GM19023 (cell line): Measurements from ENCODE around the gene PPM1D.
A peak's percentile ranks its signal among the peaks of the same experiment; 100 is the strongest.
"Not testable (repeated sequence)": the region's sequence is repeated elsewhere in the genome, so short reads cannot be mapped to it uniquely, and the experiment has no call there.

Experiments used
- ATAC-seq: cut with Tn5 transposase; IDR thresholded peaks from one replicate; pipeline ENCODE4 v1.9.1; 2021; ENCODE audit warnings: mild to moderate bottlenecking, moderate library complexity; ENCODE audit not compliant: unreplicated experiment

The PPM1D gene

DNA sequence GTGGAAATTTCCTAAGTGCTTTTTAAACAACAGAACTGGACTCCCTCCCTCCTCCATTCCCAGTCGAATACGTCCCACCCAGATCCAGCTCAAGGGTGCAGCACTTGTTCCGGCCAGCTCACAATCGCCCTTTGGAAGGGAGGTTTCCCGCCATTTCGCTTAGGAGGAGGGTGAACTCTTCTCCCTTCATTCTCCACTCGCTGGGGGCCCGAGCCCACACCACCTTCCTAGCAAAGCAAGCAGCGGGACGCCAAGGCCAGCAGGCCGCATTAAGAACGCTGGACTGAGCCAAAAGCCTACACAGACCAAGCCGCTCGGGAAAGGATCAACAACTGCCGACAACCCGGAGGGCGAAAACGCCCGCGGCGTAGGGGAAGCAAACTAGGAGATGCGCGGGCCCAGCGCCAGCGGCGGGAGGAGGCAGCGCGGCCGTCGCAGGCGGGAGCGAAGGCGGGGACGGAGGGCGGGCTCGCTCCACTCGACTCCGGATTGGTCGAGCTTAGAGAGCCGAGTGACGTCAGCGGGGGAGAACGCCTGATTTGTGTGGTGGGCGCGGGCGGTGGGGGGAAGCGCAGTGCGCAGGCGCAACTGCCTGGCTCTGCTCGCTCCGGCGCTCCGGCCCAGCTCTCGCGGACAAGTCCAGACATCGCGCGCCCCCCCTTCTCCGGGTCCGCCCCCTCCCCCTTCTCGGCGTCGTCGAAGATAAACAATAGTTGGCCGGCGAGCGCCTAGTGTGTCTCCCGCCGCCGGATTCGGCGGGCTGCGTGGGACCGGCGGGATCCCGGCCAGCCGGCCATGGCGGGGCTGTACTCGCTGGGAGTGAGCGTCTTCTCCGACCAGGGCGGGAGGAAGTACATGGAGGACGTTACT is at the start of gene PPM1D:
Gene PPM1D (plus strand): TSS at position 574 of the 870 bp plus-strand sequence. CDS start 222 bp downstream, at position 796.
- peak; percentile 88 for ATAC-seq

DNA sequence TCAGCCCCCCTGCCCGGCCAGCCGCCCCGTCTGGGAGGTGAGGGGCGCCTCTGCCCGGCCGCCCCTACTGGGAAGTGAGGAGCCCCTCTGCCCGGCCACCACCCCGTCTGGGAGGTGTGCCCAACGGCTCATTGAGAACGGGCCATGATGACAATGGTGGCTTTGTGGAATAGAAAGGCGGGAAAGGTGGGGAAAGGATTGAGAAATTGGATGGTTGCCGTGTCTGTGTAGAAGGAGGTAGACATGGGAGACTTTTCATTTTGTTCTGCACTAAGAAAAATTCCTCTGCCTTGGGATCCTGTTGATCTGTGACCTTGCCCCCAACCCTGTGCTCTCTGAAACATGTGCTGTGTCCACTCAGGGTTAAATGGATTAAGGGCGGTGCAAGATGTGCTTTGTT is 47.7 kb upstream of the PPM1D start:
- not testable (repeated sequence) for ATAC-seq

DNA sequence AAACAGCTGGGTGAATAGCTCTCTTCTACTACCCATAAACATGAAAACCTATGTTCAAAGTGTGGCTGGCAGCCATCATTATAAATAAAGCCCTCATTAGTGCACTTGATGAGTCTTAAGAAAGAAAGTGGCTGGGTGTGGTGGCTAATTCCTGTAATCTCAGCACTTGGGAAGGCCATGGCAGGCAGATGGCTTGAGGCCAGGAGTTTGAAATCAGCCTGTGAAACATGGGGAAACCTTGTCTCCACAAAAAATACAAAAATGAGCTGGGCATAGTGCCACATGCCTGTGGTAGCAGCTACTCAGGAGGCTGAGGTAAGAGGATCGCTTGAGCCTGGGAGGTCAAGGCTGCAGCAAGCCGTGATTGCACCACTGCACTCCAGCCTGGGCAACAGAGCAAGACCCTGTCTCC is 45.6 kb upstream of the PPM1D start:
- ATAC-seq = no peak

- no peak for ATAC-seq
These were observed 44.2 kb upstream of the PPM1D start for GRCh38 chr17:60555786-60556185.

DNA sequence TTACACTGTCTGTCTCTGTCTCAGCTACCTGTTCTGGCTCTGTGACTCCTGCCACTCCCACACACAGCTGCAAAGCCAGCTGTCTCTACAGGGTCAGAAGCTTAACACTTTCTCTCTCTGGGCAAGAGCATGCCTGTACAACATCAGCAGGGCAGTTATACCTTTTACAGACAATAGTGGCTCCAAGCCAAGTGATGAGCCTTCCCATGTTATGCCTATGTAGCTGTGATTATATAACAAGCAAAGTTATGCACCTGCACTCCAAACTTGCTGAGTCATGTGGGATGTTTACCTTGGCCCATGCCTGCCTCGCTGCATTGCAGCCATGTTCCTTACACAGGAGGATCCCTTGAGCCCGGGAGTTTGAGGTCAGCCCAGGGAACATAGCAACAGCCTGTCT is 42.2 kb upstream of the PPM1D start:
- ATAC-seq = no peak

DNA sequence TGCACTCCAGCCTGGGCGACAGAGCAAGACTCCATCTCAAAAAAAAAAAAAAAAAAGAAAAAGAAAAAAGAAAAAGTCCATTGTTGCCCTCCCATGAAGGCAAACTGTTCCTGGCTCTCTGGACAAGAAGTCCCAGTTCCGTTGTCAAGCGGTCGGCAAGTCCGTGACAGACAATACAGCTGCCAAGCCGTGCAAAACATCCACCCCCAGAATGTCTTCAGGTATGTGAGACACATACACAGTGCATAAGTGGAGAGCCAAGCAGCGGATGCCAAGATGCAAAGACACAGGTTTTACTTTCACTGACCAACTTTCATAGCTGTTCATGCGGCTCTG is 40.4 kb upstream of the PPM1D start:
- no peak for ATAC-seq

- no peak for ATAC-seq
These were observed 39.8 kb upstream of the PPM1D start for GRCh38 chr17:60559995-60560859.

GRCh38 chr17:60560860-60561257 is 39.1 kb upstream of the PPM1D start:
- no peak for ATAC-seq

- no peak for ATAC-seq
These were observed 37.6 kb upstream of the PPM1D start for GRCh38 chr17:60562421-60562820.

DNA sequence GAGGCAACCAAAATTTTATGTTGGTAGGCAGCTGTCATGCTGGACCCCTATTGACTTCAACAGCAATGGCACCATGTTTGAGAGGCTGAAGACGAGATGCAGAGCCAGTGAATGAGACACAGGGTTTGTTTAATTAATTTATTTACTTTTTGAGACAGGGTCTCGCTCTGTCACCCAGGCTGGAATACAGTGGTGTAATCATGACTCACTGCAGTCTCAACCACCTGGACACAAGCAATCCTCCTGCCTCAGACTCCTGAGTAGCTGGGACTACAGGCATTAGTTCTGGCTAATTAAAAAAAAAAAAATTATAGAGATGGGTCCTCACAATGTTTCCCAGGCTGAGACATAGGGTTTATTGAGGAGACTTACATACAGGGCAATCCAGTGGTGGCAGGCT is 36.2 kb upstream of the PPM1D start:
- no peak for ATAC-seq

DNA sequence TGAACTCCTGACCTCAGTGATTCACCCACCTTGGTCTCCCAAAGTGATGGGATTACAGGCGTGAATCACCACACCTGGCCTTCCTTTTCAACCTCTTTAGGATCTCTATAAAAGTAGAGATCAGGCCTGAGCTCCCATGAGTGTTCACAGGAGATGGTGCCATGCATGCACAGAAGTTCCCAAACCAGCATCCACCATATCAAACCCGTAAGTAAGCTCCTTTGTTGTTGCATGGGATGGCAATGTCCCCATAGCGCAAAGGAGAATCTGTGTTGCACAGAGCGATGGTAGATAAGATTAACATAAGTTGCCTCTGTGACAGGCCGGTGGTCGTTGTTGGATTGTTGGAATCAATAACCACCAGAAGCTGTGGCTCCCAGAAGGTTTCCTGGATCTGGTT is 34.8 kb upstream of the PPM1D start:
- no peak for ATAC-seq

GRCh38 chr17:60573236-60574051 is 26.5 kb upstream of the PPM1D start:
- ATAC-seq = no peak

- ATAC-seq = no peak
These were observed 22.7 kb upstream of the PPM1D start for GRCh38 chr17:60577147-60577915.

- ATAC-seq = no peak
These were observed 20.9 kb upstream of the PPM1D start for GRCh38 chr17:60579090-60579489.

DNA sequence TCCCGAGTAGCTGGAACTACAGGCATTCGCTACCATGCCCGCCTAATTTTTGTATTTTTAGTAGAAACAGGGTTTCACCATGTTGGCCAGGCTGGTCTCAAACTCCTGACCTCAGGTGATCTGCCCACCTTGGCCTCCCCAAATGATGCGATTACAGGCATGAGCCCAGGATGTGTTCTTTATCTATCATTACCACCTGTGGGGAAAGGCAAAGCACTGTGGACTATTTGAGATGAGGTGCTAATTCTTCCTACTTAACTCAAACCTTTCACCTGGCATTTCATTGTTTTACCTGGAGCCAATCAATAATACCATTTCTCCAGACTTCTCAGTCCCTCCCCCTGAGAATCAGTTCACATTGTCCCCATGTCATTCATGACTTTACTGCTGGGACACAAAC is 20.4 kb upstream of the PPM1D start:
- no peak for ATAC-seq

GRCh38 chr17:60583008-60583407 is 17.0 kb upstream of the PPM1D start:
- ATAC-seq = no peak

GRCh38 chr17:60585887-60586286 is 14.1 kb upstream of the PPM1D start:
- ATAC-seq = no peak

DNA sequence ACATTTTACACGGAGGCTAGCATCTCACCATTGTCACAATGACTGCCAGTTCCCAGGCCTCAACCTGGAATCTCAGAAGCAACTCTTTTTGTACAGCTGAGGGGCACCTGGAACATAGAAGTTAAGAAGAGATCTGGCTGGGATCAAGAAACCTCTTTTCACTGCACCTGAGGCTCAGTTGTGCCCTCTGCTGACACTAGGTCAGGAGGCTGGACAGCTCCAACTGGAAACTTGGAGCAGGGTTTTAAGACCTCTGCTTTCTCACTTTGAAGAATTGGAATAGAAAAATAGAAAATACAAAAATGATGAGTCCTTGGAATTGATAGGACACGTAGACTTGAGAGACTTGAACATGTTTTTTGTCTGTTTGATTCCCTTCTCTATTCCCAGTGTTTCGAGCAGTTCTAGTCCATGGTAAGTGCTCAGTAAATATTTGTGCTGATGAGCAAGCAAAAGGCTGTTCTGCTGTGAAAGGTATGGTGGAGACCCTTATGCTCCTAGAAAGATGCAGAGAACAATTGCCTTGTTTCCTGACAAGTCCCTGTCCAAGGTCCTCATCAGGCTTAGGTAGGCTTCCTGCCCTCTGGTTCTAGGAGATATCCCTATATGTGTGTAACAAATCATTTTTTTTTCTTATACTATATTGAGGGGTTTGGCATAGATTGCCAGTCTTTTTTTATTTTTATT is 13.6 kb upstream of the PPM1D start:
- no peak for ATAC-seq

DNA sequence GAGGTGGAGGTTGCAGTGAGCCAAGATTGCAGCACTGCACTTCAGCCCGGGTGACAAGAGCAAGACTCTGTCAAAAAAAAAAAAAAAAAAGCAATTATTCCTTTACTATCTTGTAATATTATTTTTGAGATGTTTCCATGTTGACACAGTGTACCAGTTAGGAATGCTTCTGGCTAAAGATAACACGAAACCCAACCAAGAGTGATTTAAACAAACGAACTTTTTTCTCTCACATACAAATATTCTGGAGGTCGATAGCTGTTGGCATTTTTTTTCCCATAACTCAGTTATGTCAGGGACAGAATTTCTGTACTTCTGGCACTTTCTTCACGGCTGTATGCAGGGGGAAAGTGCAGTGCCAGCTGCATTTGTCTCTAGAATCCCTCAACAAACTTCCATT is 9.9 kb upstream of the PPM1D start:
- ATAC-seq = no peak

DNA sequence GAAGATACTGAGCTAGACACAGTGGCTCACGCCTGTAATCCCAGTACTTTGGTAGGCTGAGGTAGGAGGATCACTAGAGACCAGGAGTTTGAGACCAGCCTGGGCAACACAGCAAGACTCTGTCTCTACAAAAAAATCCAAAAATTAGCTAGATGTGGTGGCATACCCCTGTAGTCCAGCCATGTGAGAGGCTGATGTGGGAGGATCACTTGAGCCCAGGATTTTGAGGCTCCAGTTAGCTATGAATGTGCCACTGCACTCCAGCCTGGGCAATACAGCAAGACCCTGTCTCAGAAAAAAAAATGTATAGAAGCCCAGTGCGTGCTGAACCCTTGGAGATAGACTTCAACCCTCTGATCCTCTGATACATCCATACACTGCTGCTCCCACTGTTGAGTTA is 7.2 kb upstream of the PPM1D start:
- no peak for ATAC-seq
